OCI-LY1 (cell line): ENCODE results near the gene ZNF672.

Source experiments
- CTCF ChIP-seq: fragments of 200-600 bp; sonication (generic), shearing (Covaris generic); IDR thresholded peaks from 2 replicates; pipeline ENCODE4 v1.5.1; 2017; ENCODE audit warnings: mild to moderate bottlenecking, antibody characterized with exemption, low read length, moderate library complexity, mixed read lengths
- EZH2 ChIP-seq: fragments of 200-600 bp; sonication (generic), shearing (Covaris generic); IDR thresholded peaks from 2 replicates; pipeline ENCODE4 v1.8.0; 2017; ENCODE audit warnings: borderline replicate concordance, mixed run types, mild to moderate bottlenecking, antibody characterized with exemption, low read length, moderate library complexity, mixed read lengths

GRCh38 chr1:248798791-248799190 is 39.2 kb upstream of the ZNF672 start:
- TF ChIP-seq CTCF (no peak), EZH2 (no peak)
